Thoracic aorta (tissue), 2 donors: ENCODE results near the gene IGF2. TPM values are rescaled to one million over a fixed set of nuclear protein-coding genes. Genes with fewer than 3 reads are reported as not detected.

Source experiments
- ATAC-seq: fragments of 150-250 bp; one replicate; pipeline ENCODE4 v1.8.0; 2017; ENCODE audit warnings: low read depth; ENCODE audit not compliant: insufficient number of reproducible peaks, low FRiP score
- DNase-seq: peaks from one replicate; pipeline ENCODE4 v3.0.0-alpha.2; 2020; ENCODE audit warnings: low spot score
- H3K27ac ChIP-seq, 2 donors: fragments of 200-600 bp; sonication (generic); 1 replicate in 1 of 2; 2 replicates in 1 of 2; pipeline ENCODE4 v1.5.1; 2016; ENCODE audit warnings: mild to moderate bottlenecking in 2 of 2, moderate library complexity in 2 of 2
- H3K27me3 ChIP-seq: fragments of 200-600 bp; sonication (generic); replicated peaks from 2 replicates; pipeline ENCODE4 v1.6.0; 2016; ENCODE audit warnings: mild to moderate bottlenecking; ENCODE audit not compliant: insufficient read depth
- H3K36me3 ChIP-seq: fragments of 200-600 bp; sonication (generic); one replicate; pipeline ENCODE4 v1.5.1; 2016
- H3K4me1 ChIP-seq, 2 donors: fragments of 200-600 bp; sonication (generic); 1 replicate in 1 of 2; 2 replicates in 1 of 2; pipeline versions ENCODE4 v1.5.1 to v1.6.0; 2016; ENCODE audit warnings: low read depth in 2 of 2, mild to moderate bottlenecking in 1 of 2; ENCODE audit not compliant: control insufficient read depth in 1 of 2
- H3K4me3 ChIP-seq: fragments of 200-600 bp; sonication (generic); 2 replicates; pipeline ENCODE4 v1.5.1; 2016; ENCODE audit warnings: mild to moderate bottlenecking
- H3K9me3 ChIP-seq: fragments of 200-600 bp; sonication (generic); 2 replicates; pipeline ENCODE4 v1.5.1; 2016
- CTCF ChIP-seq: fragments of 200-600 bp; sonication (generic); IDR thresholded peaks from one replicate; pipeline ENCODE4 v1.5.1; 2019; ENCODE audit warnings: antibody characterized with exemption
- total RNA-seq, 2 donors: library from RNA; depleted of rRNA; stranded (reverse); fragments of >200 nt; gene quantifications; one replicate each; pipeline versions ENCODE4 v1.1.0 to v1.2.3, GENCODE V29; 2016

IGF2 gene
- total RNA-seq, 2 donors from 2014 or later: 31.7 to 39.4 TPM

GRCh38 chr11:2131371-2132236, 7.6 kb downstream of the IGF2 start:
- Histone ChIP-seq H3K36me3 (no peaks in the 10 kb centered on the region), H3K4me3 (no peak overlapping the region), H3K4me1 (peaks cover 0 to 1% of the 10 kb centered on the region in 2 donors), H3K9me3 (no peaks in the 10 kb centered on the region), H3K27ac (no peak overlapping the region), H3K27me3 (no peaks in the 10 kb centered on the region)
- DNase-seq: no peak
- no peak for ATAC-seq
- no peak for TF ChIP-seq CTCF

- Histone ChIP-seq H3K27me3 (no peaks in the 10 kb centered on the region), H3K4me3 (no peak overlapping the region), H3K36me3 (no peaks in the 10 kb centered on the region), H3K9me3 (no peaks in the 10 kb centered on the region), H3K4me1 (no peaks in the 10 kb centered on the region), H3K27ac (no peak overlapping the region)
- TF ChIP-seq CTCF: no peak
- DNase-seq (no peak), ATAC-seq (no peak)
Observed at GRCh38 chr11:2130881-2131352, 8.3 kb downstream of the IGF2 start.

GRCh38 chr11:2129699-2130366, 9.4 kb downstream of the IGF2 start:
- no peak overlapping the region for H3K27ac ChIP-seq
- ATAC-seq (no peak), DNase-seq (no peak)
- no peaks in the 10 kb centered on the region for H3K27me3 ChIP-seq
- no peaks in the 10 kb centered on the region for H3K4me1 ChIP-seq
- H3K36me3 ChIP-seq: no peaks in the 10 kb centered on the region
- no peak overlapping the region for H3K4me3 ChIP-seq
- H3K9me3 ChIP-seq: no peaks in the 10 kb centered on the region
- TF ChIP-seq CTCF: no peak

- H3K27ac ChIP-seq: no peak overlapping the region
- ATAC-seq (no peak), DNase-seq (no peak)
- TF ChIP-seq CTCF: no peak
- H3K9me3 ChIP-seq: no peaks in the 10 kb centered on the region
- no peak overlapping the region for H3K4me3 ChIP-seq
- no peaks in the 10 kb centered on the region for H3K27me3 ChIP-seq
- no peaks in the 10 kb centered on the region for H3K36me3 ChIP-seq
- H3K4me1 ChIP-seq: no peaks in the 10 kb centered on the region
Observed at GRCh38 chr11:2129308-2129698, 9.9 kb downstream of the IGF2 start.

- H3K4me1 ChIP-seq: no peaks in the 10 kb centered on the region
- DNase-seq (no peak), ATAC-seq (no peak)
- H3K9me3 ChIP-seq: no peaks in the 10 kb centered on the region
- no peak for TF ChIP-seq CTCF
- no peaks in the 10 kb centered on the region for H3K36me3 ChIP-seq
- no peaks in the 10 kb centered on the region for H3K27me3 ChIP-seq
- no peak overlapping the region for H3K4me3 ChIP-seq
- H3K27ac ChIP-seq: no peak overlapping the region
Observed at GRCh38 chr11:2128511-2129307, 10.5 kb downstream of the IGF2 start.
